ENCODE results near the gene FZD1.

- TF ChIP-seq CTCF (IDR thresholded peaks at IDR 0.05 in 4 of 5, conservative IDR thresholded peaks at IDR 0.05 in 1 of 5): no peak
- TF ChIP-seq POLR2A (IDR thresholded peaks at IDR 0.05): no peak
Measured at GRCh38 chr7:91289633-91290254, 25.5 kb downstream of the FZD1 start.

Data from gastrocnemius medialis (tissue), 4 donors.